Smooth muscle cell (in vitro differentiated cells): Measurements from ENCODE around the gene METTL9. TPM values are rescaled to one million over a fixed set of nuclear protein-coding genes. Genes with fewer than 3 reads are reported as not detected.

Source experiments
- DNase-seq: peaks from one replicate; lab custom pipeline; 2025; ENCODE audit not compliant: unreplicated experiment; lab: John Stamatoyannopoulos, UW
- H2AFZ ChIP-seq: fragments of 200-600 bp; sonication (generic); 2 replicates; pipeline ENCODE4 v1.6.0; 2016; ENCODE audit warnings: antibody characterized with exemption, low read depth, mild to moderate bottlenecking
- H3F3A ChIP-seq: fragments of 200-600 bp; sonication (generic); 2 replicates; pipeline ENCODE4 v1.6.0; 2017; ENCODE audit warnings: antibody characterized with exemption, low read depth
- H3K27ac ChIP-seq: fragments of 200-600 bp; sonication (generic); 2 replicates; pipeline ENCODE4 v1.5.1; 2016; ENCODE audit warnings: low read depth, mild to moderate bottlenecking
- H3K27me3 ChIP-seq: fragments of 200-600 bp; sonication (generic); 2 replicates; pipeline ENCODE4 v1.6.1; 2016; ENCODE audit warnings: low read depth, mild to moderate bottlenecking
- H3K36me3 ChIP-seq: fragments of 200-600 bp; sonication (generic); 2 replicates; pipeline ENCODE4 v1.5.1; 2016; ENCODE audit warnings: low read depth
- H3K4me1 ChIP-seq: fragments of 200-600 bp; sonication (generic); 2 replicates; pipeline ENCODE4 v1.5.1; 2016; ENCODE audit warnings: low read depth
- H3K4me2 ChIP-seq: fragments of 200-600 bp; sonication (generic); 2 replicates; pipeline ENCODE4 v1.6.0; 2016; ENCODE audit warnings: mild to moderate bottlenecking
- H3K4me3 ChIP-seq: fragments of 200-600 bp; sonication (generic); 2 replicates; pipeline ENCODE4 v1.5.1; 2016; ENCODE audit warnings: mild to moderate bottlenecking
- H3K79me2 ChIP-seq: fragments of 200-600 bp; sonication (generic); 2 replicates; pipeline ENCODE4 v1.6.0; 2016; ENCODE audit warnings: low read depth, mild to moderate bottlenecking
- H3K9ac ChIP-seq: fragments of 200-600 bp; sonication (generic); 2 replicates; pipeline ENCODE4 v1.6.0; 2016; ENCODE audit warnings: low read depth
- H3K9me3 ChIP-seq: fragments of 200-600 bp; sonication (generic); replicated peaks from 2 replicates; pipeline ENCODE4 v1.5.1; 2016; ENCODE audit warnings: low read depth
- H4K20me1 ChIP-seq: fragments of 200-600 bp; sonication (generic); 2 replicates; pipeline ENCODE4 v1.6.0; 2016; ENCODE audit warnings: low read depth
- WGBS: methylation state at CpG from one replicate; pipeline ENCODE4 v1.1.7; 2016; ENCODE audit warnings: low lambda C conversion rate; 5-methylcytosine and 5-hydroxymethylcytosine counted together
- polyA plus RNA-seq: library from polyadenylated mRNA; unstranded; fragments of >200 nt; fragmentation: Nextera tagmentation; extraction: Ambion mirVana; gene quantifications from 2 replicates; pipeline ENCODE4 v1.2.1, GENCODE V29; 2016
- total RNA-seq: library from RNA; depleted of rRNA; stranded (reverse); fragments of >200 nt; gene quantifications from 2 replicates; pipeline ENCODE4 v1.2.3, GENCODE V29; 2014
- TF ChIP-seq, protein P1 (sequence below): fragments of 200-600 bp; sonication (generic); IDR thresholded peaks from 2 replicates; pipeline ENCODE4 v1.5.1; 2017; ENCODE audit warnings: borderline replicate concordance, mild to moderate bottlenecking, antibody characterized with exemption; ENCODE audit not compliant: insufficient read depth, poor library complexity, severe bottlenecking

METTL9 gene
- total and polyA plus RNA-seq, 2 experiments from 2014 or later = 97.5 to 157 TPM

DNA sequence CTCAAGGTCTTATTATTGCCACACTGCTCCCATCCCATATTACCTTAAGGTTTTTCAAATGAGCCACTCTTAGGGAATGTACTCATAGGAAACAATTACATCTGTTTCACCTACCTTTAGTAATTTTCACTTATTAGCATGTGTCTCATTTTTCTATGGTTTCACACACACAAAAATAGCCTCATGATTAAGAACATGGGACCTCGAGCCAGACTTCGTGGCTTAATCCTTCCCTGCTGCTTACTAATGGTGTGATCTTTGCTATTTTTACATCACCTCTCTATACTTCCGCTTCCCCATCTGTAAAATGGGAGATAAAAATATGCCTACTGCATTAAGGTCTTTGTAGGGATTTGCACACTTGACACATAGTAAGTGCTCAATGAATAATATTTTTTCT, 102.9 kb downstream of the METTL9 start:
- WGBS = 83% methylated on average over 3 of the region's 3 CpGs
- Histone ChIP-seq H3K4me2 (no peak overlapping the region), H3K4me1 (no peaks in the 10 kb centered on the region), H3K79me2 (no peaks in the 10 kb centered on the region), H3K9ac (no peak overlapping the region), H3K27ac (no peak overlapping the region), H3F3A (no peaks in the 10 kb centered on the region), H3K9me3 (no peaks in the 10 kb centered on the region), H3K4me3 (no peak overlapping the region), H3K36me3 (no peaks in the 10 kb centered on the region), H3K27me3 (no peaks in the 10 kb centered on the region), H2AFZ (no peak overlapping the region), H4K20me1 (no peaks in the 10 kb centered on the region)
- DNase-seq = no peak
- TF ChIP-seq, protein P1, sequence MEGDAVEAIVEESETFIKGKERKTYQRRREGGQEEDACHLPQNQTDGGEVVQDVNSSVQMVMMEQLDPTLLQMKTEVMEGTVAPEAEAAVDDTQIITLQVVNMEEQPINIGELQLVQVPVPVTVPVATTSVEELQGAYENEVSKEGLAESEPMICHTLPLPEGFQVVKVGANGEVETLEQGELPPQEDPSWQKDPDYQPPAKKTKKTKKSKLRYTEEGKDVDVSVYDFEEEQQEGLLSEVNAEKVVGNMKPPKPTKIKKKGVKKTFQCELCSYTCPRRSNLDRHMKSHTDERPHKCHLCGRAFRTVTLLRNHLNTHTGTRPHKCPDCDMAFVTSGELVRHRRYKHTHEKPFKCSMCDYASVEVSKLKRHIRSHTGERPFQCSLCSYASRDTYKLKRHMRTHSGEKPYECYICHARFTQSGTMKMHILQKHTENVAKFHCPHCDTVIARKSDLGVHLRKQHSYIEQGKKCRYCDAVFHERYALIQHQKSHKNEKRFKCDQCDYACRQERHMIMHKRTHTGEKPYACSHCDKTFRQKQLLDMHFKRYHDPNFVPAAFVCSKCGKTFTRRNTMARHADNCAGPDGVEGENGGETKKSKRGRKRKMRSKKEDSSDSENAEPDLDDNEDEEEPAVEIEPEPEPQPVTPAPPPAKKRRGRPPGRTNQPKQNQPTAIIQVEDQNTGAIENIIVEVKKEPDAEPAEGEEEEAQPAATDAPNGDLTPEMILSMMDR = no peak

DNA sequence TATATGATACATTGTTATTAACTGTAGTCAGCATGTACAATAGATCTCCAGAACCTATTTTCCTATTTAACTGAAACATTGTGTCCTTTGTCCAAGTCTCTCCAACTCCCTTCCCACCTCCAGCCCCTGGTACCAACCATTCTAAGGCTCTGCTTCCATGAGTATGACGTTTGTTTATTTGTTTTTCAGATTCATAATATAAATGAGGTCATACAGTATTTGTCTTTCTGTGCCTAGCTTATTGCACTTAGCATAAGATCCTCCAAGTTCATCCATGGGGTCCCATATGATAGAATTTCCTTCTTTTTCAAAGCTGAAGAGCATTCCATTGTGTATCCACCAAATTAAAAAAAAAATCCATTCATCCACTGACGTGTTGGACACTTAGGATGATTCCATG, 103.8 kb downstream of the METTL9 start:
- WGBS = 66% methylated on average over 2 of the region's 2 CpGs
- TF ChIP-seq, protein P1 = no peak
- Histone ChIP-seq H4K20me1 (no peaks in the 10 kb centered on the region), H3K79me2 (no peaks in the 10 kb centered on the region), H3K27me3 (no peaks in the 10 kb centered on the region), H3K9me3 (no peaks in the 10 kb centered on the region), H3K27ac (no peak overlapping the region), H2AFZ (no peak overlapping the region), H3K4me1 (no peaks in the 10 kb centered on the region), H3K4me3 (no peak overlapping the region), H3F3A (no peaks in the 10 kb centered on the region), H3K9ac (no peak overlapping the region), H3K4me2 (no peak overlapping the region), H3K36me3 (no peaks in the 10 kb centered on the region)
- no peak for DNase-seq

DNA sequence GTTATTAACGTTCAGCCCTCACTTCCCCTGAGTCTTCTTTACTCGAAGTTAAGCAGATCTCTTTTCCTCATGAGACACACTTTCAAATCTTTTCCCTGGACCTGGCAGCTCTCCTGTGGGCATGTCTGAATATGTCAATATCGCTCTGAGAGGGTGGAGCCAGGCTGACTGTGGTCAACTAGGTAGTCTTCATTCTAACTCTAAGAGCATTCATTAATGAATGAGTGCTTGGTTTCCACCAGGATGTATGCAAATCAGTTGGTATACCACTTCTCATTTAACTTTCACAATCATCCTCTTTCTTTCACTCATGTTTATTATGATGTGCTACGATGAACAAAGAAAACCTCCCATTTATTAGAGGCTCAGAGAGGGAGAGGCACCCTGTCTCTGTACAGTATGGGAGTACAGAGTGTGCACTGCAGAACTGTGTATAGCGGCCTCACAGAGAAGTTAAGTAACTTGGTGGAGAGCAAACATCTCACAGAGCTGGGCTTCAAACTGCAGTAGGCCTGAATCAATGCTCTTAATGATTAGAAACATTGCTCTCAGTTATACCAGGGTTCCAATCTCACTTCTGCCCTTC, 104.3 kb downstream of the METTL9 start:
- H3K9me3 ChIP-seq = no peaks in the 10 kb centered on the region
- H4K20me1 ChIP-seq = no peaks in the 10 kb centered on the region
- H3K36me3 ChIP-seq = no peaks in the 10 kb centered on the region
- no peak for DNase-seq
- H3K79me2 ChIP-seq = no peaks in the 10 kb centered on the region
- no peaks in the 10 kb centered on the region for H3F3A ChIP-seq
- WGBS = 91% methylated on average over 5 of the region's 5 CpGs
- TF ChIP-seq, protein P1 = no peak
- H3K9ac ChIP-seq = no peak overlapping the region
- no peak overlapping the region for H3K4me3 ChIP-seq
- H3K27me3 ChIP-seq = no peaks in the 10 kb centered on the region
- H3K27ac ChIP-seq = no peak overlapping the region
- no peaks in the 10 kb centered on the region for H3K4me1 ChIP-seq
- no peak overlapping the region for H2AFZ ChIP-seq
- no peak overlapping the region for H3K4me2 ChIP-seq

DNA sequence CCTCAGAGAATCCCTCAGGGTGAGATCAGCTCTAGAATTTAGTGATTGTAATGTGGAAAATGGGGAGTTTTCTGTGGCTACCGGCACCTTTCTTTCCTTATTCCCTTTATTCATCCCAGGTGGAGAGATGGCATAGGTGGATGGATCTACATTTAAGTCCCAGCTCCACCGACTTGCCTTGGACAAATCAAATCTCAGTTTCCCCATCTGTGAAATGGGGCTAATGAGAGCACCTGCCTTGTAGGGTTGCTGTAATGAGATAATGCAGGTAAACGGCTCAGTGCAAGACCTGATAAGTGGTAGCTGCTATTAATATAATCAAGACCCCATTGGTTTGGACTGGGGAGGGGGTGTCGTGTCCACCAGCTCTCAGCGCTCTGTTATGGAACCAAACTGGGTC, 104.9 kb downstream of the METTL9 start:
- TF ChIP-seq, protein P1 = no peak
- Histone ChIP-seq H3K9ac (no peak overlapping the region), H3K4me1 (no peaks in the 10 kb centered on the region), H3K4me2 (no peak overlapping the region), H3K9me3 (no peaks in the 10 kb centered on the region), H4K20me1 (no peaks in the 10 kb centered on the region), H3F3A (no peaks in the 10 kb centered on the region), H3K4me3 (no peak overlapping the region), H3K27me3 (no peaks in the 10 kb centered on the region), H3K27ac (no peak overlapping the region), H3K36me3 (no peaks in the 10 kb centered on the region), H3K79me2 (no peaks in the 10 kb centered on the region), H2AFZ (no peak overlapping the region)
- DNase-seq = no peak
- WGBS = 90% methylated on average over 5 of the region's 5 CpGs
